ENCODE data around the gene C11orf97. TPM values are rescaled to one million over a fixed set of nuclear protein-coding genes. Genes with fewer than 3 reads are reported as not detected.

Gene C11orf97
- total RNA-seq, 1 experiment from 2014 or later: not detected

GRCh38 chr11:94493281-94494125, 18.8 kb upstream of the C11orf97 start, which contains the start of the genes ANKRD49 and MRE11:
TSS of gene ANKRD49 (plus strand) at chr11:94493984. CDS start at chr11:94496694, 2,710 bp downstream.
TSS of gene MRE11 (minus strand) at chr11:94493844. CDS start at chr11:94492801, 1,043 bp downstream.
- CTCF ChIA-PET: no interaction called here
- Histone ChIP-seq H3K27me3 (replicated peaks; ENCODE audit: insufficient read depth, low read depth, low read length, poor library complexity) (no peaks in the 10 kb centered on the region), H3K4me3 (ENCODE audit: low read depth, low read length, poor library complexity, severe bottlenecking) (peak within 1 kb of the TSS; percentile 69), H3K27ac (ENCODE audit: low read depth, low read length, poor library complexity, severe bottlenecking) (peak within 1 kb of the TSS; percentile 92), H3K4me1 (ENCODE audit: insufficient read depth, low read length, poor library complexity, severe bottlenecking) (peaks cover 14% of the 10 kb centered on the region), H3K9me3 (ENCODE audit: low read depth, low read length, poor library complexity, severe bottlenecking) (no peaks in the 10 kb centered on the region), H3K36me3 (ENCODE audit: insufficient read depth, low read length, poor library complexity, severe bottlenecking) (peaks cover 24% of the 10 kb centered on the region)
- intact Hi-C loops (cut with micrococcal nuclease; ENCODE audit: unreplicated experiment): loop anchor here (5.0 kb wide), 1 partner anchor 366 kb away; the partner anchor contains the start of gene PANX1
- POLR2A ChIA-PET (ENCODE audit: low non-redundant PET): no interaction called here
- TF ChIP-seq EZH2 (IDR thresholded peaks at IDR 0.05; ENCODE audit: borderline replicate concordance, low read depth, low read length, poor library complexity, severe bottlenecking) (no peak), CTCF (conservative IDR thresholded peaks at IDR 0.05; ENCODE audit: low read depth, low read length) (no peak)
- DNase-seq (ENCODE audit: low spot score): peak; percentile 99
- BruUV-seq (replicated peaks): no TSS peak

GRCh38 chr11:94494126-94494680, 18.1 kb upstream of the C11orf97 start:
- CTCF ChIA-PET: no interaction called here
- POLR2A ChIA-PET (ENCODE audit: low non-redundant PET): no interaction called here
- peak overlapping the region; percentile 69 for H3K4me3 ChIP-seq (ENCODE audit: low read depth, low read length, poor library complexity, severe bottlenecking)
- TF ChIP-seq CTCF (conservative IDR thresholded peaks at IDR 0.05; ENCODE audit: low read depth, low read length): no peak
- TF ChIP-seq EZH2 (IDR thresholded peaks at IDR 0.05; ENCODE audit: borderline replicate concordance, low read depth, low read length, poor library complexity, severe bottlenecking): no peak
- peak overlapping the region; percentile 92 for H3K27ac ChIP-seq (ENCODE audit: low read depth, low read length, poor library complexity, severe bottlenecking)
- no peak for DNase-seq (ENCODE audit: low spot score)
- peaks cover 26% of the 10 kb centered on the region for H3K36me3 ChIP-seq (ENCODE audit: insufficient read depth, low read length, poor library complexity, severe bottlenecking)
- no peaks in the 10 kb centered on the region for H3K9me3 ChIP-seq (ENCODE audit: low read depth, low read length, poor library complexity, severe bottlenecking)
- BruUV-seq (replicated peaks): no TSS peak
- intact Hi-C loops (cut with micrococcal nuclease; ENCODE audit: unreplicated experiment): loop anchor here (5.0 kb wide), 1 partner anchor 367 kb away; the partner anchor contains the start of gene PANX1
- peaks cover 14% of the 10 kb centered on the region for H3K4me1 ChIP-seq (ENCODE audit: insufficient read depth, low read length, poor library complexity, severe bottlenecking)
- no peaks in the 10 kb centered on the region for H3K27me3 ChIP-seq (replicated peaks; ENCODE audit: insufficient read depth, low read depth, low read length, poor library complexity)

- Histone ChIP-seq H3K36me3 (ENCODE audit: insufficient read depth, low read length, poor library complexity, severe bottlenecking) (peaks cover 26% of the 10 kb centered on the region), H3K9me3 (ENCODE audit: low read depth, low read length, poor library complexity, severe bottlenecking) (no peaks in the 10 kb centered on the region), H3K27me3 (replicated peaks; ENCODE audit: insufficient read depth, low read depth, low read length, poor library complexity) (no peaks in the 10 kb centered on the region), H3K27ac (ENCODE audit: low read depth, low read length, poor library complexity, severe bottlenecking) (no peak overlapping the region), H3K4me1 (ENCODE audit: insufficient read depth, low read length, poor library complexity, severe bottlenecking) (peaks cover 1% of the 10 kb centered on the region), H3K4me3 (ENCODE audit: low read depth, low read length, poor library complexity, severe bottlenecking) (no peak overlapping the region)
- TF ChIP-seq EZH2 (IDR thresholded peaks at IDR 0.05; ENCODE audit: borderline replicate concordance, low read depth, low read length, poor library complexity, severe bottlenecking): no peak
- TF ChIP-seq CTCF (conservative IDR thresholded peaks at IDR 0.05; ENCODE audit: low read depth, low read length): no peak
- no peak for DNase-seq (ENCODE audit: low spot score)
- intact Hi-C loops (cut with micrococcal nuclease; ENCODE audit: unreplicated experiment): loop anchor here (5.0 to 10.0 kb wide), 3 partner anchors 173 to 1265 kb away; no protein-coding TSS in a partner anchor
- POLR2A ChIA-PET (ENCODE audit: low non-redundant PET): no interaction called here
- CTCF ChIA-PET: interaction anchor here (0.7 kb wide), 1 partner anchor 605 kb away, joined by 4 read pairs; no protein-coding TSS in a partner anchor
- BruUV-seq (replicated peaks): no TSS peak
Observed at GRCh38 chr11:94500181-94500580, 12.1 kb upstream of the C11orf97 start.

Data from A673 (cell line).